ENCODE measurements around the gene HS6ST1.

GRCh38 chr2:128237911-128238697 lies 80.6 kb downstream of the HS6ST1 start:
- TF ChIP-seq, protein P1, sequence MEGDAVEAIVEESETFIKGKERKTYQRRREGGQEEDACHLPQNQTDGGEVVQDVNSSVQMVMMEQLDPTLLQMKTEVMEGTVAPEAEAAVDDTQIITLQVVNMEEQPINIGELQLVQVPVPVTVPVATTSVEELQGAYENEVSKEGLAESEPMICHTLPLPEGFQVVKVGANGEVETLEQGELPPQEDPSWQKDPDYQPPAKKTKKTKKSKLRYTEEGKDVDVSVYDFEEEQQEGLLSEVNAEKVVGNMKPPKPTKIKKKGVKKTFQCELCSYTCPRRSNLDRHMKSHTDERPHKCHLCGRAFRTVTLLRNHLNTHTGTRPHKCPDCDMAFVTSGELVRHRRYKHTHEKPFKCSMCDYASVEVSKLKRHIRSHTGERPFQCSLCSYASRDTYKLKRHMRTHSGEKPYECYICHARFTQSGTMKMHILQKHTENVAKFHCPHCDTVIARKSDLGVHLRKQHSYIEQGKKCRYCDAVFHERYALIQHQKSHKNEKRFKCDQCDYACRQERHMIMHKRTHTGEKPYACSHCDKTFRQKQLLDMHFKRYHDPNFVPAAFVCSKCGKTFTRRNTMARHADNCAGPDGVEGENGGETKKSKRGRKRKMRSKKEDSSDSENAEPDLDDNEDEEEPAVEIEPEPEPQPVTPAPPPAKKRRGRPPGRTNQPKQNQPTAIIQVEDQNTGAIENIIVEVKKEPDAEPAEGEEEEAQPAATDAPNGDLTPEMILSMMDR (IDR thresholded peaks at IDR 0.05) = no peak
- no peak for TF ChIP-seq EP300 (IDR thresholded peaks at IDR 0.05)
- TF ChIP-seq POLR2A (IDR thresholded peaks at IDR 0.05) = no peak
